RWPE1 (cell line): ENCODE data around the gene WDR72.

Experiments
- CTCF ChIA-PET: fragments of 350-600 bp; sonication (Branson Sonifier 250); formaldehyde crosslinking; extraction: SDS; loops from one replicate; lab custom pipeline; 2021; lab: Yijun Ruan, JAX
- POLR2A ChIA-PET: fragments of 400-600 bp; formaldehyde crosslinking; extraction: SDS; loops from one replicate; lab custom pipeline; 2020; ENCODE audit warnings: antibody characterized with exemption; ENCODE audit not compliant: low non-redundant PET; lab: Yijun Ruan, JAX
- DNase-seq: peaks from one replicate; pipeline ENCODE4 v3.0.0; 2012; ENCODE audit warnings: low spot score
- H3K27ac ChIP-seq: fragments of 450-650 bp; 2 replicates; pipeline ENCODE4 v1.5.1; 2017
- TF ChIP-seq, protein P1 (sequence below): fragments of 450-650 bp; conservative IDR thresholded peaks from 2 replicates; pipeline ENCODE4 v1.5.1; 2017; ENCODE audit warnings: low read depth, mild to moderate bottlenecking

WDR72 gene

GRCh38 chr15:53658255-53658654 is 101.2 kb downstream of the WDR72 start:
- ChIA-PET POLR2A (no interaction called here), CTCF (no interaction called here)
- no peak for DNase-seq
- no peak overlapping the region for H3K27ac ChIP-seq
- TF ChIP-seq, protein P1, sequence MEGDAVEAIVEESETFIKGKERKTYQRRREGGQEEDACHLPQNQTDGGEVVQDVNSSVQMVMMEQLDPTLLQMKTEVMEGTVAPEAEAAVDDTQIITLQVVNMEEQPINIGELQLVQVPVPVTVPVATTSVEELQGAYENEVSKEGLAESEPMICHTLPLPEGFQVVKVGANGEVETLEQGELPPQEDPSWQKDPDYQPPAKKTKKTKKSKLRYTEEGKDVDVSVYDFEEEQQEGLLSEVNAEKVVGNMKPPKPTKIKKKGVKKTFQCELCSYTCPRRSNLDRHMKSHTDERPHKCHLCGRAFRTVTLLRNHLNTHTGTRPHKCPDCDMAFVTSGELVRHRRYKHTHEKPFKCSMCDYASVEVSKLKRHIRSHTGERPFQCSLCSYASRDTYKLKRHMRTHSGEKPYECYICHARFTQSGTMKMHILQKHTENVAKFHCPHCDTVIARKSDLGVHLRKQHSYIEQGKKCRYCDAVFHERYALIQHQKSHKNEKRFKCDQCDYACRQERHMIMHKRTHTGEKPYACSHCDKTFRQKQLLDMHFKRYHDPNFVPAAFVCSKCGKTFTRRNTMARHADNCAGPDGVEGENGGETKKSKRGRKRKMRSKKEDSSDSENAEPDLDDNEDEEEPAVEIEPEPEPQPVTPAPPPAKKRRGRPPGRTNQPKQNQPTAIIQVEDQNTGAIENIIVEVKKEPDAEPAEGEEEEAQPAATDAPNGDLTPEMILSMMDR, result no peak

DNA sequence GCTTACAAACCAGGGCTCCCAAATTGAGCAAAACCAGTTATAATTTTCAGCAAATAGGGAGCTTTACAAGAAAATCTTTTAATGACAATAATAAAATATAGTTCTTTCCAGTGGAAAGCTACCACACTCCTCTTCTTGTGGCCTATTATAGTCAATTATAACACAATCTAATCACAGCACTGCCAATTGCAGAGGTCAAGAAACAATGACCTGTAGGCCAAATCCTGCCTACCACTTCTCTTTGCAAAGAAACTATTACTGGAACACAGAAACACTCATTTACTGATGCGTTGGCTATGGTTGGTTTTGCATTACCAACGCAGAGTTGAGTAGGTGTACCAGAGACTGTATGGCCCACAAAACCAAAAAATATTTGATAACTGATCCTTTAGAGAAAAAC is 110.5 kb downstream of the WDR72 start:
- ChIA-PET CTCF (no interaction called here), POLR2A (no interaction called here)
- TF ChIP-seq, protein P1, result no peak
- no peak for DNase-seq
- H3K27ac ChIP-seq, result no peak overlapping the region

GRCh38 chr15:53644660-53645059 is 114.8 kb downstream of the WDR72 start:
- ChIA-PET CTCF (interaction anchor here (0.5 kb wide), 1 partner anchor 1139 kb away, joined by 4 read pairs; no protein-coding TSS in a partner anchor), POLR2A (no interaction called here)
- H3K27ac ChIP-seq, result no peak overlapping the region
- no peak for DNase-seq
- TF ChIP-seq, protein P1, result no peak

DNA sequence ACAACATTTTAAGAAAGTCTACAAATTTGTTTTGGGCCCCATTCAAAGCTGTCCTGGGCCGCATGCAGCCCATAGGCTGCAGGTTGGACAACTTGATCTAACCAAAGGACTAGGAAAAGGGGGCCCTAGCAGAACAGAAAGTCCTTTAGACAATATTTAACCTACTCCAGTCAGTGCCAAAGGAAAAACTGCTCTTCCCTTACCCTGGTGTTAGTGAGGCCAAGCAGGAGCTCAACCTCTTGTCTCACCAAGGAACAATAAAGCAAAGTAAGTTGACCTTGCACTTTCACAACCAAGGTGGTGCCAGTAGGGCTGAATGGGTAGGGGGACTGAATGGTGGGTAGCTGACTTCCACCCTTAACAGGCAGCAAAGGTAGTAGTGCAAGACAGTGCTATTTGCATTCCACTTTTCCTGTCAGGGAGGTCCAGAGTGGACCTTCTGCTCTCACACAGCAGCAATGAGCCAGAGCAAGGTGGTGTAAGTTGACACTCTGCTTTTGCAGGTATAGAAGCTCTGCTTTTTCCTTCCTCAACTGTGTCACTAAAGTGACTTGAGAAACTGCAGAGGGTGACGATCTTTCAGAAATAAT is 124.9 kb downstream of the WDR72 start:
- ChIA-PET CTCF (no interaction called here), POLR2A (no interaction called here)
- no peak overlapping the region for H3K27ac ChIP-seq
- TF ChIP-seq, protein P1, result no peak
- DNase-seq, result no peak

DNA sequence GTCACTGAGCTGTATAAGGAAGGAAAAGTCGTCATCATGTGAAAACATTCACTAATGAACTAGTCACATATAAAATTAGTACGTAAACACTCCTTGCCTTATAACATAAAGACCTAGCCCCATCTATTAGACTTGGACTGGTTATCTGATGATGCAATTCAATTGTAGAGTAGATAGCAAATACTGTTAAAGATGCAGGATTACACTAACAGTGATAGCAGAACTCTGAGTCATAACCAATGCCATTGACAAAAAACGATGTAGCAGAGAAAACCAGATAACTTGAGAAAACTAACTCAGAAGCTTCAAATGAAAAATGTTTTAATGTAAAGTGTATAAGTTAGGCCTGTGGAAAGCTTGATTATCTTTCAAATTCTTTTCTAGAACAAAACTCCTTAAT is 132.2 kb downstream of the WDR72 start:
- ChIA-PET CTCF (interaction anchor here (0.6 kb wide), 1 partner anchor 110 kb away, joined by 4 read pairs; no protein-coding TSS in a partner anchor), POLR2A (no interaction called here)
- no peak for DNase-seq
- TF ChIP-seq, protein P1, result no peak
- no peak overlapping the region for H3K27ac ChIP-seq

- no peak overlapping the region for H3K27ac ChIP-seq
- DNase-seq, result no peak
- POLR2A ChIA-PET, result no interaction called here
- TF ChIP-seq, protein P1, result no peak
- CTCF ChIA-PET, result no interaction called here
These were observed 133.3 kb downstream of the WDR72 start for GRCh38 chr15:53625962-53626845.
